ES-I3 (cell line): ENCODE measurements around the gene YLPM1.
"Not testable (repeated sequence)": the region's sequence is repeated elsewhere in the genome, so short reads cannot be mapped to it uniquely, and the experiment has no call there.

ENCODE experiments used
- H3K36me3 ChIP-seq: 2 replicates; pipeline ENCODE4 v1.6.1; 2013; ENCODE audit warnings: mild to moderate bottlenecking, low read length, control low read depth, moderate library complexity; ENCODE audit not compliant: insufficient read depth
- H3K4me1 ChIP-seq: 2 replicates; pipeline ENCODE4 v1.6.1; 2013; ENCODE audit warnings: mild to moderate bottlenecking, control low read depth, low read length; ENCODE audit not compliant: insufficient read depth
- H3K9ac ChIP-seq: 2 replicates; pipeline ENCODE4 v1.6.1; 2013; ENCODE audit warnings: low read depth, mild to moderate bottlenecking, low read length, moderate library complexity
- H3K9me3 ChIP-seq: 2 replicates; pipeline ENCODE4 v1.6.1; 2013; ENCODE audit warnings: mild to moderate bottlenecking, low read length, moderate library complexity; ENCODE audit not compliant: control insufficient read depth, insufficient read depth

Gene YLPM1

GRCh38 chr14:74762917-74763802 lies at the start of gene YLPM1:
YLPM1 (plus strand) TSS chr14:74763316; CDS start chr14:74763490, 174 bp downstream.
- peak within 1 kb of the TSS; percentile 77 for H3K9ac ChIP-seq

GRCh38 chr14:74713395-74713735 lies 49.8 kb upstream of the YLPM1 start:
- 0 out of 2 replicates have a peak, but pooled peaks cover 3% of the 10 kb centered on the region for H3K4me1 ChIP-seq
- peaks cover 12% of the 10 kb centered on the region for H3K36me3 ChIP-seq
- H3K9ac ChIP-seq, result peak overlapping the region; percentile 78
- no peaks in the 10 kb centered on the region for H3K9me3 ChIP-seq

More at GRCh38 chr14:74762917-74763802, at the start of gene YLPM1:
- no peaks in the 10 kb centered on the region for H3K36me3 ChIP-seq
- H3K9me3 ChIP-seq, result no peaks in the 10 kb centered on the region
- peaks cover 7% of the 10 kb centered on the region; the same call in 1 of the 2 replicates for H3K4me1 ChIP-seq

GRCh38 chr14:74720526-74720925 lies 42.6 kb upstream of the YLPM1 start:
- no peaks in the 10 kb centered on the region for H3K9me3 ChIP-seq
- H3K36me3 ChIP-seq, result peaks cover 12% of the 10 kb centered on the region

GRCh38 chr14:74723134-74723533 lies 40.0 kb upstream of the YLPM1 start:
- H3K36me3 ChIP-seq, result peaks cover 7% of the 10 kb centered on the region
- no peaks in the 10 kb centered on the region for H3K9me3 ChIP-seq
- no peaks in the 10 kb centered on the region for H3K4me1 ChIP-seq
- H3K9ac ChIP-seq, result no peak overlapping the region

More at GRCh38 chr14:74720526-74720925, 42.6 kb upstream of the YLPM1 start:
- H3K9ac ChIP-seq, result no peak overlapping the region
- no peaks in the 10 kb centered on the region for H3K4me1 ChIP-seq

- H3K36me3 ChIP-seq, result peaks cover 4% of the 10 kb centered on the region; the same call in 1 of the 2 replicates
These were observed 30.7 kb upstream of the YLPM1 start for GRCh38 chr14:74732387-74732786.

GRCh38 chr14:74733221-74733620 lies 29.9 kb upstream of the YLPM1 start:
- no peaks in the 10 kb centered on the region for H3K9me3 ChIP-seq
- H3K9ac ChIP-seq, result no peak overlapping the region
- peaks cover 4% of the 10 kb centered on the region; the same call in 1 of the 2 replicates for H3K36me3 ChIP-seq
- H3K4me1 ChIP-seq, result no peaks in the 10 kb centered on the region

More at GRCh38 chr14:74732387-74732786, 30.7 kb upstream of the YLPM1 start:
- H3K9me3 ChIP-seq, result no peaks in the 10 kb centered on the region
- no peaks in the 10 kb centered on the region for H3K4me1 ChIP-seq
- no peak overlapping the region for H3K9ac ChIP-seq

- no peak overlapping the region for H3K9ac ChIP-seq
- peaks cover 4% of the 10 kb centered on the region; the same call in 1 of the 2 replicates for H3K36me3 ChIP-seq
- no peaks in the 10 kb centered on the region for H3K4me1 ChIP-seq
- H3K9me3 ChIP-seq, result no peaks in the 10 kb centered on the region
These were observed 28.0 kb upstream of the YLPM1 start for GRCh38 chr14:74735125-74735524.

- H3K9ac ChIP-seq, result no peak overlapping the region
- H3K36me3 ChIP-seq, result peaks cover 4% of the 10 kb centered on the region; the same call in 1 of the 2 replicates
- no peaks in the 10 kb centered on the region for H3K4me1 ChIP-seq
- H3K9me3 ChIP-seq, result no peaks in the 10 kb centered on the region
These were observed 25.3 kb upstream of the YLPM1 start for GRCh38 chr14:74737753-74738325.

- H3K9me3 ChIP-seq, result no peaks in the 10 kb centered on the region
- H3K9ac ChIP-seq, result no peak overlapping the region
- no peaks in the 10 kb centered on the region for H3K4me1 ChIP-seq
- H3K36me3 ChIP-seq, result peaks cover 4% of the 10 kb centered on the region; the same call in 1 of the 2 replicates
These were observed 23.7 kb upstream of the YLPM1 start for GRCh38 chr14:74739293-74740030.

- no peaks in the 10 kb centered on the region for H3K36me3 ChIP-seq
- no peak overlapping the region for H3K9ac ChIP-seq
- H3K9me3 ChIP-seq, result no peaks in the 10 kb centered on the region
- H3K4me1 ChIP-seq, result no peaks in the 10 kb centered on the region
These were observed 15.9 kb upstream of the YLPM1 start for GRCh38 chr14:74747237-74747636.

- Histone ChIP-seq H3K36me3 (no peaks in the 10 kb centered on the region), H3K9me3 (peaks cover 5% of the 10 kb centered on the region; the same call in 1 of the 2 replicates), H3K9ac (no peak overlapping the region), H3K4me1 (no peaks in the 10 kb centered on the region)
These were observed 9.0 kb upstream of the YLPM1 start for GRCh38 chr14:74754157-74754556.

GRCh38 chr14:74754899-74755298 lies 8.2 kb upstream of the YLPM1 start:
- no peak overlapping the region for H3K9ac ChIP-seq
- no peaks in the 10 kb centered on the region for H3K4me1 ChIP-seq
- no peaks in the 10 kb centered on the region for H3K36me3 ChIP-seq
- H3K9me3 ChIP-seq, result peaks cover 5% of the 10 kb centered on the region; the same call in 1 of the 2 replicates

- H3K4me1 ChIP-seq, result no peaks in the 10 kb centered on the region
- no peaks in the 10 kb centered on the region for H3K36me3 ChIP-seq
- H3K9me3 ChIP-seq, result peaks cover 5% of the 10 kb centered on the region; the same call in 1 of the 2 replicates
- no peak overlapping the region for H3K9ac ChIP-seq
These were observed 6.8 kb upstream of the YLPM1 start for GRCh38 chr14:74756326-74756725.

GRCh38 chr14:74758505-74758904 lies 4.6 kb upstream of the YLPM1 start:
- not testable (repeated sequence) for H3K9me3 ChIP-seq, H3K36me3 ChIP-seq, H3K4me1 ChIP-seq, H3K9ac ChIP-seq
